Caco-2 (cell line): ENCODE measurements around the gene FIP1L1. TPM values are rescaled to one million over a fixed set of nuclear protein-coding genes. Genes with fewer than 3 reads are reported as not detected.

Experiments used
- BruUV-seq: library from RNA; stranded (reverse); fragments of 400-500 nt; replicated peaks from 2 replicates; lab custom pipeline; 2021; lab: Mats Ljungman, UMichigan
- CTCF ChIA-PET: fragments of 300-600 bp; sonication (Branson Sonifier 250); formaldehyde crosslinking; loops from one replicate; lab custom pipeline; 2022; ENCODE audit warnings: antibody characterized with exemption; lab: Charles Lee
- POLR2A ChIA-PET: fragments of 300-600 bp; sonication (Branson Sonifier 250); formaldehyde crosslinking; loops from one replicate; lab custom pipeline; 2022; ENCODE audit warnings: antibody characterized with exemption; lab: Charles Lee
- DNase-seq, 2 experiments: peaks; one replicate each; pipeline versions ENCODE4 v3.0.0 to v3.0.0-alpha.2; 2020 to 2022
- H3K27me3 ChIP-seq: replicated peaks from 2 replicates; pipeline ENCODE4 v1.6.0; 2011; ENCODE audit warnings: low read length; ENCODE audit not compliant: control insufficient read depth, insufficient read depth
- H3K36me3 ChIP-seq: 2 replicates; pipeline ENCODE4 v1.5.1; 2011; ENCODE audit warnings: low read length; ENCODE audit not compliant: control insufficient read depth, insufficient read depth
- H3K4me1 ChIP-seq: fragments of 250-450 bp; sonication (Bioruptor Pico); 2 replicates; pipeline ENCODE4 v1.5.1; 2020; ENCODE audit warnings: mild to moderate bottlenecking
- H3K4me3 ChIP-seq: 2 replicates; pipeline ENCODE4 v1.5.1; 2011; ENCODE audit warnings: low read depth, mild to moderate bottlenecking, control low read depth, low read length
- H3K9me3 ChIP-seq: fragments of 250-450 bp; sonication (Bioruptor Pico); 2 replicates; pipeline ENCODE4 v1.5.1; 2020; ENCODE audit warnings: mild to moderate bottlenecking, moderate library complexity
- H3K27ac Mint-ChIP-seq: one replicate; pipeline ENCODE4 v1.8.0; 2022; ENCODE audit warnings: mixed read lengths; ENCODE audit not compliant: unreplicated experiment
- H3K27me3 Mint-ChIP-seq: one replicate; pipeline ENCODE4 v1.8.0; 2022; ENCODE audit warnings: mixed read lengths; ENCODE audit not compliant: insufficient read depth, unreplicated experiment
- H3K36me3 Mint-ChIP-seq: one replicate; pipeline ENCODE4 v1.8.0; 2022; ENCODE audit warnings: mild to moderate bottlenecking, mixed read lengths; ENCODE audit not compliant: insufficient read depth, unreplicated experiment
- H3K4me1 Mint-ChIP-seq: one replicate; pipeline ENCODE4 v1.8.0; 2022; ENCODE audit warnings: low read depth, mixed read lengths; ENCODE audit not compliant: unreplicated experiment
- H3K4me3 Mint-ChIP-seq: one replicate; pipeline ENCODE4 v1.8.0; 2022; ENCODE audit warnings: mild to moderate bottlenecking, moderate library complexity, mixed read lengths; ENCODE audit not compliant: unreplicated experiment
- H3K9me3 Mint-ChIP-seq: one replicate; pipeline ENCODE4 v1.8.0; 2022; ENCODE audit warnings: mixed read lengths; ENCODE audit not compliant: unreplicated experiment
- CTCF ChIP-seq, 2 experiments: fragments of 200-600 bp in 1 of 2; IDR thresholded peaks; 1 replicate in 1 of 2; 2 replicates in 1 of 2; pipeline versions ENCODE4 v1.5.1 to v1.8.0; 2011 to 2022; ENCODE audit warnings: antibody characterized with exemption in 1 of 2, control low read depth in 1 of 2, inconsistent platforms in 1 of 2, low read depth in 1 of 2, low read length in 1 of 2, mild to moderate bottlenecking in 1 of 2, moderate library complexity in 1 of 2; ENCODE audit not compliant: insufficient read depth in 1 of 2, severe bottlenecking in 1 of 2, unreplicated experiment in 1 of 2
- intact Hi-C: fragments of 100-400 bp; cut with micrococcal nuclease; formaldehyde crosslinking; loops from one replicate; pipeline ENCODE4 v1.10.0; 2022; ENCODE audit not compliant: unreplicated experiment
- total RNA-seq: library from RNA; stranded (reverse); gene quantifications from 2 replicates; pipeline ENCODE4 v1.2.3, GENCODE V29; 2022

FIP1L1 gene
- total RNA-seq, 1 experiment from 2014 or later: 62.5 TPM

GRCh38 chr4:53444954-53445353, 67.5 kb downstream of the FIP1L1 start:
- intact Hi-C loops: no loop called here
- POLR2A ChIA-PET: no interaction called here

DNA sequence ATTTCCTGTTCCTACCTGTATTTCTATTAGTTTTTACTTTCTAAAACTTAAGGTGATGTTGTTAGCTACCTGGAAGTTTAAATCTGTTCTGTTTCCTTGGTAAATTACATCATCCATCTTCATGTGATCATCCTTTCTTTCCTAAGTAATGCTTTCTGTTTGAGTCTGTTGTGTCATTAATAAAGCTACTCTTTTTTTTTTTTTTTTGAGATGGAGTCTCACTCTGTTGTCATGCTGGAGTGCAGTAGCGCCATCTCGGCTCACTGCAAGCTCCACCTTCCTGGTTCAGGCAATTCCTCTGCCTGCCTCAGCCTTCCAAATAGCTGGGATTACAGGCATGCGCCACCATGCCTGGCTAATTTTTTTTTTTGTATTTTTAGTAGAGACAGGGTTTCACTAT, 73.3 kb downstream of the FIP1L1 start:
- no TSS peak for BruUV-seq
- H3K9me3 Mint-ChIP-seq: no peaks in the 10 kb centered on the region
- no peak for TF ChIP-seq CTCF (IDR thresholded peaks at IDR 0.05; ENCODE audit: insufficient read depth in 1 of 2, low read depth in 1 of 2, low read length in 1 of 2, severe bottlenecking in 1 of 2, unreplicated experiment in 1 of 2)
- H3K4me3 Mint-ChIP-seq: no peak overlapping the region
- POLR2A ChIA-PET: interaction anchor here (0.7 kb wide), 1 partner anchor 405 kb away, joined by 3 read pairs; no protein-coding TSS in a partner anchor
- no peaks in the 10 kb centered on the region for H3K9me3 ChIP-seq
- peaks cover 1% of the 10 kb centered on the region; the same call in 1 of the 2 replicates for H3K36me3 ChIP-seq
- H3K4me1 ChIP-seq: peaks cover 10% of the 10 kb centered on the region
- peaks cover 6% of the 10 kb centered on the region for H3K4me1 Mint-ChIP-seq
- DNase-seq: peak in 1 of 2 experiments; percentile 7
- H3K27me3 ChIP-seq: no peaks in the 10 kb centered on the region
- H3K4me3 ChIP-seq: no peak overlapping the region
- H3K27me3 Mint-ChIP-seq: no peaks in the 10 kb centered on the region
- no peak overlapping the region for H3K27ac Mint-ChIP-seq
- peaks cover 51% of the 10 kb centered on the region for H3K36me3 Mint-ChIP-seq
- CTCF ChIA-PET: no interaction called here
- intact Hi-C loops: loop anchor here (10.0 kb wide), 1 partner anchor 436 kb away; no protein-coding TSS in a partner anchor

More at GRCh38 chr4:53444954-53445353, 67.5 kb downstream of the FIP1L1 start:
- Mint-ChIP-seq H3K27me3 (no peaks in the 10 kb centered on the region), H3K27ac (no peak overlapping the region), H3K4me1 (peaks cover 13% of the 10 kb centered on the region), H3K9me3 (no peaks in the 10 kb centered on the region), H3K4me3 (no peak overlapping the region), H3K36me3 (peaks cover 49% of the 10 kb centered on the region)
- Histone ChIP-seq H3K36me3 (no peaks in the 10 kb centered on the region), H3K4me1 (no peaks in the 10 kb centered on the region), H3K27me3 (no peaks in the 10 kb centered on the region), H3K9me3 (no peaks in the 10 kb centered on the region), H3K4me3 (no peak overlapping the region)
- no TSS peak for BruUV-seq
- CTCF ChIA-PET: no interaction called here
- no peak for TF ChIP-seq CTCF (IDR thresholded peaks at IDR 0.05; ENCODE audit: insufficient read depth in 1 of 2, low read depth in 1 of 2, low read length in 1 of 2, severe bottlenecking in 1 of 2, unreplicated experiment in 1 of 2)
- DNase-seq: no peak

DNA sequence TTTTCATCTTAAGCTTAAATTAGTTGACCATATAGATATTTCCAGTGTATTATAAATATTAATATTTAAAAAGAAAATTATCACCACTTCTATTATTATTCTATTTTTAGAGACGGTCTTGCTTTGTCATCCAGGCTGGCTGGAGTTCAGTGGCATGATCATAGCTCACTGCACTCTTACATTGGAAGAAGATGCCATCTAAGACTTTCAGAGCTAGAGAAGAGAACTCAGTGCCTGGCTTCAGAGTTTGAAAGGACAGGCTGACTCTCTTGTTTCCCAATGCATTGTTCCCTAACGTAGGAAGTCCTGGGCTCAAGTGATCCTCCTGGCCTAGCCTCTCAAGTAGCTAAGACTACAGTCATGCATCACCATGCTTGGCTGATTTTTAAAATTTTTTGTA, 75.9 kb downstream of the FIP1L1 start:
- Histone ChIP-seq H3K27me3 (no peaks in the 10 kb centered on the region), H3K9me3 (no peaks in the 10 kb centered on the region), H3K36me3 (peaks cover 1% of the 10 kb centered on the region; the same call in 1 of the 2 replicates), H3K4me1 (peaks cover 24% of the 10 kb centered on the region), H3K4me3 (no peak overlapping the region)
- no peak for TF ChIP-seq CTCF (IDR thresholded peaks at IDR 0.05; ENCODE audit: insufficient read depth in 1 of 2, low read depth in 1 of 2, low read length in 1 of 2, severe bottlenecking in 1 of 2, unreplicated experiment in 1 of 2)
- Mint-ChIP-seq H3K27ac (no peak overlapping the region), H3K4me3 (no peak overlapping the region), H3K27me3 (no peaks in the 10 kb centered on the region), H3K9me3 (no peaks in the 10 kb centered on the region), H3K36me3 (peaks cover 48% of the 10 kb centered on the region), H3K4me1 (peaks cover 3% of the 10 kb centered on the region)
- intact Hi-C loops: loop anchor here (10.0 kb wide), 1 partner anchor 439 kb away; no protein-coding TSS in a partner anchor
- POLR2A ChIA-PET: no interaction called here
- no TSS peak for BruUV-seq
- CTCF ChIA-PET: no interaction called here
- DNase-seq: no peak
